ENCODE measurements around the gene GNAZ.
"Not testable (repeated sequence)": the region's sequence is repeated elsewhere in the genome, so short reads cannot be mapped to it uniquely, and the experiment has no call there.

GNAZ gene

DNA sequence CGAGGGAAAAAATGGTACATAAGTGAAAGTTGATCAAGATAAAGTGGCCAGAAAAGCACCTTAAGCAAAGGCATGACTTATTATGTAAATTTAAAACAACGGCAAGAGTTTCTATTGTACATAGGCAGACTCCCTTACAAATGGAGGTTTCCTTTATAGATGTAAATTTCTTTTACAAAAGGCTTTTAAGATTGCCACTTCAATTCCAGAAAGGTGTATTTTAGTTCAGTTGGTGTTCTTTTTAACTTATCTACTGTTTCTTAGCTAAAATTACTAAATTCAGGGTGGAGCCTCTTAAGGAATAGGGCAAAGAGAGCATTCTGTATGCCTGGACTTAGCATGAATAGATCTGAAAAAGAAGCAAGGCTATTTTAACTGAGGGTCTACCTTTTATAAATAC, 24.9 kb upstream of the GNAZ start:
- DNase-seq (ENCODE audit: low read depth, low spot score) = no peak
- no peak overlapping the region for H3K4me3 ChIP-seq (ENCODE audit: low read depth, low read length)
- TF ChIP-seq CTCF (IDR thresholded peaks at IDR 0.05; ENCODE audit: low read depth, low read length) = no peak
- in situ Hi-C loops (cut with HindIII; ENCODE audit: low sequenced_read_pairs) = no loop called here

DNA sequence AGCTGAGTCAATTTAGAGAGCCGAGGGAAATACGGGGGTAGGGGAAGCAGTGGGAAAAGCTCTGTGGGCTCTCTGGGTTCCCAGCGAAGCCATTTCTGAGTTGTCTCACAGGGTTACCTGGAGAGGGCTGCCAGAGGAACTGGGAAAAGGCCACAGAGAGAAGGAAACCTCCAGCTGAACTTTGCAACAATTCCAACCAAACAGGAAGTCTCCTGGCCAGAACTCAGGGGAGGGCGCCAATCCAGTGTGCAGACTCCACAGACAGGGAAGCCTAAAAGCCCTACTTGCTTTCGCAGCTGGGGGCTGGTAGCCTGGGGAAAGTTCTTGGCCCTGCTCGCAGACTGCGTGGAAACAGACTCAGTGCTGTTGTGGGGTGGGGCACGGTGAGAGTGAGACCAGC, 23.1 kb upstream of the GNAZ start:
- in situ Hi-C loops (cut with HindIII; ENCODE audit: low sequenced_read_pairs) = no loop called here
- DNase-seq (ENCODE audit: low read depth, low spot score) = no peak
- H3K4me3 ChIP-seq (ENCODE audit: low read depth, low read length) = no peak overlapping the region
- no peak for TF ChIP-seq CTCF (IDR thresholded peaks at IDR 0.05; ENCODE audit: low read depth, low read length)

DNA sequence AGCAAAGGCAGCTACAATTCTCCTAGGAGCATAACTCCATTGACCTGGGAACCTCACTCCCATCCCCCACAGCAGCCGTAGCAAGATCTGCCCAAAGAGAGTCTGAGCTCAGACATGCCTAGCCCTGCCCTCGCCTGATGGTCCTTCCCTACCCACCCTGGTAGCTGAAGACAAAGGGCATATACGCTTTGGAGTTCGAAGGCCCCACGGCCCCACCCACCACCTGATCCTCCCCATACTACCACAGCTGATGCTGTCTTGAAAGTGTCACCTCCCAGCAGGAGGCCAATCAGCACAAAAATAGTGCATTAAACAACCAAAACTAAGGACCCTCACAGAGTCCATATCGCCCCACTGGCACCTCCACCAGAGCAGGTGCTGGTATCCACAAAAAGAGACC, 22.6 kb upstream of the GNAZ start:
- no peak overlapping the region for H3K4me3 ChIP-seq (ENCODE audit: low read depth, low read length)
- in situ Hi-C loops (cut with HindIII; ENCODE audit: low sequenced_read_pairs) = no loop called here
- DNase-seq (ENCODE audit: low read depth, low spot score) = no peak
- TF ChIP-seq CTCF (IDR thresholded peaks at IDR 0.05; ENCODE audit: low read depth, low read length) = no peak

DNA sequence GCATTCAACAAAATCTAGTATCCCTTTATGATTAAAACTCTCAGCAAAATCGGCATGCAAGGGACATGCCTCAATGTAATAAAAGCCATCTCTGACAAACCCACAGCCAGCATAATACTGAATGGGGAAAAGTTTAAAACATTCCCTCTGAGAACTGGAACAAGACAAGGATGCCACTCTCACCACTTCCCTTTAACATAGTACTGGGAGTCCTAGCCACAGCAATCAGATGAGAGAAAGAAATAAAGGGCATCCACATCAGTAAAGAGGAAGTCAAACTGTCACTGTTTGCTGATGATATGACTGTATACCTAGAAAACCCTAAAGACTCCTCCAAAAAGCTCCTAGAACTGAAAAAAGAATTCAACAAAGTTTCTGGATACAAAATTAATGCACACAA, 19.8 kb upstream of the GNAZ start:
- DNase-seq (ENCODE audit: low read depth, low spot score); H3K4me3 ChIP-seq (ENCODE audit: low read depth, low read length); in situ Hi-C loops (cut with HindIII; ENCODE audit: low sequenced_read_pairs): not testable (repeated sequence)

- no peak for DNase-seq (ENCODE audit: low read depth, low spot score)
These were observed 17.1 kb upstream of the GNAZ start for GRCh38 chr22:23053051-23053707.

DNA sequence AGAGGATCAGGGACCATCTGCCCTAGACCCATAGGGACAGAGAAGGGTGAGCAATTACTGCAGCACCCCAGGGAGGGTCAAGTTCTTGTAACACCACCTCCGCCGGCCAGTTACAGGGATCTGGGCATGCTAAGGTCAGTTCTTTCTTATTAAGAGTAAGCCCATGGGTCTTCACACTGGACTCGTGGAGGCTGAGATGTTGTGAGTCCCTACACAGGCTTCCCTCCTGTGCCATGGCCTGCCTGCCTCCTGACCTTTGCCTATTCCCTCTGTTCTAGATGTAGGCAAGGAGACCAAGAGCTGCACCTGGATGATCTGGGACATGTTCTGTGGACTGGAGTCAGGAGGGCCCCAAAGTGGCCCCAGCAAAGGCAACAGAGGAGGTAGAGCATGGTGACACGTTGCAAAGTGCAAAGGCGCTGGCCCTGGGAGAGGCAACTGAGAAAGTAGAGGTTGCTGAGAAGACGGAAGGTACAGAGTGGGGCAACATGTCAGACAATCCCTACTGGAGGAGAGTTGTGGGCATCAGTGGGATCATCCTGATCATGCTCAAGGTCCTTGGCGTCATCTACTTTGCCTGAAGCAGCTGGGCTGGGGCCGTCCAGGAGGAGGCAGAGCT, 16.3 kb upstream of the GNAZ start:
- DNase-seq (ENCODE audit: low read depth, low spot score) = no peak
- no peak overlapping the region for H3K4me3 ChIP-seq (ENCODE audit: low read depth, low read length)
- in situ Hi-C loops (cut with HindIII; ENCODE audit: low sequenced_read_pairs) = no loop called here
- TF ChIP-seq CTCF (IDR thresholded peaks at IDR 0.05; ENCODE audit: low read depth, low read length) = no peak

More at GRCh38 chr22:23053051-23053707, 17.1 kb upstream of the GNAZ start:
- no peak overlapping the region for H3K4me3 ChIP-seq (ENCODE audit: low read depth, low read length)
- no peak for TF ChIP-seq CTCF (IDR thresholded peaks at IDR 0.05; ENCODE audit: low read depth, low read length)
- in situ Hi-C loops (cut with HindIII; ENCODE audit: low sequenced_read_pairs) = no loop called here

DNA sequence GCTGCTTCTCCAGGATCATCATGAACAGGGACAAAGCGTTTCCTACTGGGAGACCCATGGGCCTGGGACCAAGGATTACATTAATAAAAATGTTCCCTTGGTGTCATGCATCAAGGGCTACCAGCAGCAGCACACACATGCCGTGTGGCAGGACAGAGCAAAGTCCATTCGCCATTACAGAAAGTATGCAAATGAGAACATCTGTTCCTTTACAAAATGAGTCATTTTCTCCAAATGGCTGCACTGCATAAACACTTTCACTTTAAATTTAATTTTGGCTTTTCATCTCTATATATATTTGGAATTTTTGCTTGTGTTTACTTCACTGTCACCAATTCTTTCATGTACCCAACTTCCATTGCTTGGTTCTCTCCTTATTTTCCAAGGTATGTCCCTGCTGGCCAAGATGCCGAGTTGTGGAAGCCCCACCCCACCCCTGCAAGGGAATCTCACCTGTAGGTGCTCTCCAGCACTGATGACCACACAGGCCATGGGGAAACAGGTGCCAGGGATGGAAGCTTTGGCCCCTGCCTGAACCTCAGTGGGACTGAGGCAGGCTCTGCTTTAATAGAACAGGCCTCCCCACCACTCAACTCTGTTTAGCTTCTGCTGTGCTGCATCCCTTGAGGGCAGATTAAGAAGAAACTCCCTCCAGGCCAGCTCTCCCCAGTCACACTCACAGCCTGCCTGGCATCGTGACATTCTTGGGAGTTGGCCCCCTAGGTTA, 15.6 kb upstream of the GNAZ start:
- no peak for TF ChIP-seq CTCF (IDR thresholded peaks at IDR 0.05; ENCODE audit: low read depth, low read length)
- in situ Hi-C loops (cut with HindIII; ENCODE audit: low sequenced_read_pairs) = no loop called here
- DNase-seq (ENCODE audit: low read depth, low spot score) = no peak
- no peak overlapping the region for H3K4me3 ChIP-seq (ENCODE audit: low read depth, low read length)
